Osteoblast (primary cell): ENCODE results near the gene TSPOAP1. TPM values are rescaled to one million over a fixed set of nuclear protein-coding genes. Genes with fewer than 3 reads are reported as not detected.

Source experiments
- DNase-seq: peaks from one replicate; pipeline ENCODE4 v3.0.0; 2011; ENCODE audit warnings: low spot score, mixed read lengths; ENCODE audit not compliant: insufficient read length; ENCODE audit errors: missing footprints
- H2AFZ ChIP-seq: 2 replicates; pipeline ENCODE4 v1.6.0; 2011; ENCODE audit warnings: mild to moderate bottlenecking, low read length
- H3K27ac ChIP-seq: 2 replicates; pipeline ENCODE4 v1.5.1; 2011; ENCODE audit warnings: mild to moderate bottlenecking, low read depth, low read length, moderate library complexity
- H3K27me3 ChIP-seq: 2 replicates; pipeline ENCODE4 v1.6.0; 2012; ENCODE audit warnings: mild to moderate bottlenecking, control low read depth, inconsistent platforms, low read length, moderate library complexity; ENCODE audit not compliant: insufficient read depth
- H3K36me3 ChIP-seq: 2 replicates; pipeline ENCODE4 v1.5.1; 2011; ENCODE audit warnings: mild to moderate bottlenecking, low read length, control low read depth, moderate library complexity; ENCODE audit not compliant: insufficient read depth
- H3K4me1 ChIP-seq: 2 replicates; pipeline ENCODE4 v1.5.1; 2011; ENCODE audit warnings: mild to moderate bottlenecking, low read length, control low read depth, moderate library complexity; ENCODE audit not compliant: insufficient read depth
- H3K4me2 ChIP-seq: 2 replicates; pipeline ENCODE4 v1.6.0; 2011; ENCODE audit warnings: mild to moderate bottlenecking, low read length; ENCODE audit not compliant: insufficient read depth
- H3K4me3 ChIP-seq: fragments of 200-600 bp; sonication (generic); 3 replicates; pipeline ENCODE4 v1.5.1; 2012; ENCODE audit warnings: mild to moderate bottlenecking, low read length, inconsistent platforms; ENCODE audit not compliant: insufficient read depth
- H3K79me2 ChIP-seq: 2 replicates; pipeline ENCODE4 v1.6.0; 2012; ENCODE audit warnings: mild to moderate bottlenecking, low read length, control low read depth, inconsistent platforms; ENCODE audit not compliant: insufficient read depth
- H3K9me3 ChIP-seq: 2 replicates; pipeline ENCODE4 v1.5.1; 2011; ENCODE audit warnings: low read depth, low read length, control low read depth
- H4K20me1 ChIP-seq: 2 replicates; pipeline ENCODE4 v1.6.0; 2012; ENCODE audit warnings: mild to moderate bottlenecking, low read length, control low read depth; ENCODE audit not compliant: insufficient read depth
- total RNA-seq: library from RNA; depleted of rRNA; stranded (reverse); fragments of >200 nt; gene quantifications from 2 replicates; pipeline ENCODE4 v1.2.3, GENCODE V29; 2012
- TF ChIP-seq, protein P1 (sequence below): IDR thresholded peaks from 2 replicates; pipeline ENCODE4 v1.5.1; 2011; ENCODE audit warnings: mild to moderate bottlenecking, low read depth, low read length, moderate library complexity; ENCODE audit errors: extremely low read depth

The TSPOAP1 gene
- total RNA-seq, 1 donor = 4.3 TPM

DNA sequence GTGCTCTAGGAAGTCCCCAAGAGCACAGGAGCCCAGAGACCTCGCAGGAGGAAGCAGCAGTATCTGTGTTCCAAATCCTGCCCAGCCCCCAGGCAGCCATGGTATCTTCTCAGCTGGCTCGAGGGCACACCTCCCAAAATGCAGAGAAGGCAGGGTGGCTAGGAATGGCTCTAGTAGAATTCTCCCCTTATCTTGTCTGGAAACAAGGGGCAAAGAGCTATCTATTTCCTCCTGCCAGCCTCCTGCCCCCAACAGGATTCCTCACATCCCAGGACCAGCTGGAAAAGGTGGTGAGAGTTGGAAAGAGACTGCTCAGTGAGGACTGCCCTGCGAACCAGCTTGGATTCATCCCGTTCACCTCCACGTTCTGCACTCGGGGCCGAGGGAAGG lies 8.6 kb upstream of the TSPOAP1 start:
- H3K27ac ChIP-seq = peak overlapping the region; percentile 88
- no peaks in the 10 kb centered on the region for H3K36me3 ChIP-seq
- peak overlapping the region; percentile 61 for H2AFZ ChIP-seq
- no peaks in the 10 kb centered on the region for H3K9me3 ChIP-seq
- no peaks in the 10 kb centered on the region for H3K27me3 ChIP-seq
- TF ChIP-seq, protein P1, sequence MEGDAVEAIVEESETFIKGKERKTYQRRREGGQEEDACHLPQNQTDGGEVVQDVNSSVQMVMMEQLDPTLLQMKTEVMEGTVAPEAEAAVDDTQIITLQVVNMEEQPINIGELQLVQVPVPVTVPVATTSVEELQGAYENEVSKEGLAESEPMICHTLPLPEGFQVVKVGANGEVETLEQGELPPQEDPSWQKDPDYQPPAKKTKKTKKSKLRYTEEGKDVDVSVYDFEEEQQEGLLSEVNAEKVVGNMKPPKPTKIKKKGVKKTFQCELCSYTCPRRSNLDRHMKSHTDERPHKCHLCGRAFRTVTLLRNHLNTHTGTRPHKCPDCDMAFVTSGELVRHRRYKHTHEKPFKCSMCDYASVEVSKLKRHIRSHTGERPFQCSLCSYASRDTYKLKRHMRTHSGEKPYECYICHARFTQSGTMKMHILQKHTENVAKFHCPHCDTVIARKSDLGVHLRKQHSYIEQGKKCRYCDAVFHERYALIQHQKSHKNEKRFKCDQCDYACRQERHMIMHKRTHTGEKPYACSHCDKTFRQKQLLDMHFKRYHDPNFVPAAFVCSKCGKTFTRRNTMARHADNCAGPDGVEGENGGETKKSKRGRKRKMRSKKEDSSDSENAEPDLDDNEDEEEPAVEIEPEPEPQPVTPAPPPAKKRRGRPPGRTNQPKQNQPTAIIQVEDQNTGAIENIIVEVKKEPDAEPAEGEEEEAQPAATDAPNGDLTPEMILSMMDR = no peak
- H3K4me3 ChIP-seq = no peak overlapping the region
- peak; percentile 90 for DNase-seq
- H3K4me1 ChIP-seq = peaks cover 36% of the 10 kb centered on the region
- H3K79me2 ChIP-seq = no peaks in the 10 kb centered on the region
- peak overlapping the region; percentile 41 for H3K4me2 ChIP-seq
- H4K20me1 ChIP-seq = no peaks in the 10 kb centered on the region

DNA sequence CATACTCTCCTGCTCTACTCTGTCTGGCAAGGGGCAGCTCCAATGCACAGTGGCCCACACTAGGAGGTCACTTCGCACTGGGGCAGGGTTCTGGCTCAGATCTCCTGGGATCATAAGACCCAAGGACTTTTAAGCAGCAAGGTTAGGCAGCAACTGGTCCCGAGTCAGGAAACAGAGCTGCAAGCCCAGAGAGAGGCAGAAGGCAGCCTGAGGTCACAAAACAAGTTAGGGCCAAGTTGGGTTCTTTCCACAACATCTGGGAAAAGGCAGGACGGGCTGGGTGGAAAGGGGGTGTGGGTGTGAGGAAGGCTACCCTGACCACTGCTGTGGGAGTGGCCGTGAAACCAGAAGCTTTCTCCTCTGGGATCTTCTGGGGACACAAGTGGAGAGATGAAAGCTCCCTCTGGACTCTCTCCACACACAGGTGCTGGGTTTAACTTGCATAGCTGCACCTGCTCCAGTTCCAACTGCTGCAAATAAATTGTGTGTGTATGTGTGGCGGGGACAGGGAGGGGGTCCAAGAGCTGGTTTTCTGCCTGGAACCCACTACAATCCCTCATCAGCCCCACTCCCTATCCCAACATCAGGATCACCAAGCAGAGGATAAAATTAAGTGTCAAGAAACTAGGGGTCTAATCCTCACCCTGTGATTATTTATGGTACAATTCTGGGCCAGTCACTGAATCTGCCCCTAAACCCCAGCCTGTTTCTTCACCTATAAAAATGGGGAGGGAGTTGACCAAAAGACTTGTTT lies 8.0 kb upstream of the TSPOAP1 start:
- H3K27ac ChIP-seq = peak overlapping the region; percentile 88
- DNase-seq = peak; percentile 88
- no peak overlapping the region for H3K4me3 ChIP-seq
- no peaks in the 10 kb centered on the region for H3K79me2 ChIP-seq
- no peak overlapping the region for H3K4me2 ChIP-seq
- H3K27me3 ChIP-seq = no peaks in the 10 kb centered on the region
- H3K4me1 ChIP-seq = peaks cover 36% of the 10 kb centered on the region
- peak overlapping the region; percentile 78 for H2AFZ ChIP-seq
- TF ChIP-seq, protein P1 = no peak
- H3K36me3 ChIP-seq = no peaks in the 10 kb centered on the region
- H4K20me1 ChIP-seq = no peaks in the 10 kb centered on the region
- no peaks in the 10 kb centered on the region for H3K9me3 ChIP-seq

DNA sequence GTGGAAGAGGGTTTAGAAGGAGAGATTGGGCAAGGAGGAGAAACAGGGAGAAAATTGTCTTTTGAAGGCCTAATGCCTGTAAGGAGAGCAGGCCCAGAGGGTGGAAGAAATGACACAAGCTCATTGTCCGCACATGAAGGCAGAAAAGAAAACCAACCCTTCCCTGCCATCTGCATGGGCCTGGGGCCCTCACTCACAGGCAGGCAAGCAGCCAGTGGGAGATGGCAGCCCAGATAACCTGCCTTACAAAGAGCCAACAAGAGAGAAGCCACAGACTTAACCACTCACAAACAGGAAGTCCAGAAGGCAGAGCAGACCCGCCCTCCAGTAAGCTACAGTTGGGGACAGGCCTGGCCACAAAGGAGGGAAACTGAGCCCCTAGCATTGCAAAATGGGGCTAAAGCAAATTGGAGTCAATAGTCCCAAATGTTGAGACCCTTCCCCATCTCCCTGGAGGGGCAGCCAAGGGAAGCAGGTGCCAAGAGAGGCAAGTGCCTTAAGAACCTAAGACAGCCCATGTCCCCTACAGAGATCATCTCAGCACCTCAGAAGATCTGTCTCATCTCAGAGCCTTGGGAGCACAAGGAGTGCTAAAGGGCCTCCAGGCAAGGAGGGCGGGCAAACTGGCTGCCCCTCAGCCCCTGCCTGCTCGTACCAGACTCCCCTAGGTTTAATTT lies 7.3 kb upstream of the TSPOAP1 start:
- peak overlapping the region; percentile 88 for H3K27ac ChIP-seq
- H3K4me2 ChIP-seq = no peak overlapping the region
- no peaks in the 10 kb centered on the region for H4K20me1 ChIP-seq
- no peak overlapping the region for H3K4me3 ChIP-seq
- peak overlapping the region; percentile 78 for H2AFZ ChIP-seq
- peaks cover 36% of the 10 kb centered on the region for H3K4me1 ChIP-seq
- H3K79me2 ChIP-seq = no peaks in the 10 kb centered on the region
- DNase-seq = peak; percentile 83
- no peaks in the 10 kb centered on the region for H3K9me3 ChIP-seq
- no peaks in the 10 kb centered on the region for H3K36me3 ChIP-seq
- TF ChIP-seq, protein P1 = no peak
- H3K27me3 ChIP-seq = no peaks in the 10 kb centered on the region

DNA sequence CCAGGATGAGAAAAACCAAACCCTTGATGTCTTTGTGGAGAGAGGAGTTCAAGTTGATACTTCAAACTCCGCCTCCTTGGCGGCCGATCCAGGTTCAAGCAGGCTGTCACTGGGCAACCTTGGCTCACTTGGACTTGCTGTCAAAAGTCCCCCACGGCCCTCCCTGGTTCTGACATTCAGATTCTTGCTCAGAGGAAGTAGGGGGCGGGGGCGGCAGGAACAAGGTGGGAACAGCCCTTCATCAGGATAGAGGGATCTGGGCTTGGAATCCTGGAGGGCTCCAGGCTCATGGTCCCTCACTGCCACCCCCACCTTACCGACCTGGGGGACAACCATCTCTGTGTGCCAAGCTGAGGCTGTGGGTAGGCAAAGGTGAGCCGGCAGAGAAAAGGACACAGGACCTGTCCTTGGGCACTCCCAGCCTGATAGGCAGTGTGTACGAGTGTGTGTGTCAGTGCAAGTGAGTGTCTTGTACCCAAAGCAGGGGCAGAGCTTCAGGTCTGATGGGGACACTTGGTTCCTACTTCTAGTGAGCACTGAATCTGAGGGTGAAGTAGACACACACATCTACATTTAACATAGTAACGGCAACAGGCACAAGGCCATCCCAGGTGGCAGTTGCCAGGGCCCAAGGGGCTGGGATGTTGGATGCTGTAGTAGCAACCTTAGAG lies 6.6 kb upstream of the TSPOAP1 start:
- TF ChIP-seq, protein P1 = no peak
- peak overlapping the region; percentile 78 for H2AFZ ChIP-seq
- no peaks in the 10 kb centered on the region for H3K9me3 ChIP-seq
- H3K27ac ChIP-seq = no peak overlapping the region
- H3K4me3 ChIP-seq = no peak overlapping the region
- no peaks in the 10 kb centered on the region for H3K79me2 ChIP-seq
- H3K36me3 ChIP-seq = no peaks in the 10 kb centered on the region
- no peak overlapping the region for H3K4me2 ChIP-seq
- H3K27me3 ChIP-seq = no peaks in the 10 kb centered on the region
- DNase-seq = peak; percentile 25
- no peaks in the 10 kb centered on the region for H4K20me1 ChIP-seq
- peaks cover 36% of the 10 kb centered on the region for H3K4me1 ChIP-seq
